ENCODE measurements around the gene GNA12. TPM values are rescaled to one million over a fixed set of nuclear protein-coding genes. Genes with fewer than 3 reads are reported as not detected.

Gene GNA12
- total RNA-seq, 1 donor from 2014 or later, result 67.2 TPM

GRCh38 chr7:2722591-2722990 lies 121.5 kb downstream of the GNA12 start:
- Mint-ChIP-seq H3K36me3 (ENCODE audit: low read depth, unreplicated experiment) (peaks cover 26% of the 10 kb centered on the region), H3K9me3 (ENCODE audit: unreplicated experiment) (peaks cover 1% of the 10 kb centered on the region), H3K4me1 (ENCODE audit: low read depth, unreplicated experiment) (no peaks in the 10 kb centered on the region), H3K27me3 (ENCODE audit: low read depth, unreplicated experiment) (no peaks in the 10 kb centered on the region), H3K4me3 (ENCODE audit: unreplicated experiment) (no peak overlapping the region), H3K27ac (ENCODE audit: unreplicated experiment) (no peak overlapping the region)
- TF ChIP-seq EZH2 (IDR thresholded peaks at IDR 0.05; ENCODE audit: insufficient read depth, low read length), result no peak
- no peak for TF ChIP-seq CTCF (IDR thresholded peaks at IDR 0.05; ENCODE audit: insufficient read depth, low read depth, low read length)
- Histone ChIP-seq H3K4me2 (ENCODE audit: low read length) (no peak overlapping the region), H3K9me3 (ENCODE audit: insufficient read depth, low read depth, low read length) (no peaks in the 10 kb centered on the region), H3K36me3 (ENCODE audit: insufficient read depth, low read length) (peaks cover 14% of the 10 kb centered on the region), H3K27ac (ENCODE audit: low read depth, low read length) (no peak overlapping the region), H3K4me3 (ENCODE audit: insufficient read depth, low read depth, low read length) (no peak overlapping the region), H4K20me1 (ENCODE audit: insufficient read depth, low read length) (peaks cover 16% of the 10 kb centered on the region), H2AFZ (ENCODE audit: low read depth, low read length) (no peak overlapping the region), H3K27me3 (ENCODE audit: insufficient read depth, low read length) (no peaks in the 10 kb centered on the region), H3K4me1 (ENCODE audit: insufficient read depth, low read length) (peaks cover under 1% of the 10 kb centered on the region), H3K9ac (ENCODE audit: low read length) (no peak overlapping the region), H3K79me2 (ENCODE audit: insufficient read depth, low read length) (no peaks in the 10 kb centered on the region)
- no peak for DNase-seq (ENCODE audit: low read depth)
- FAIRE-seq, result no peak

- Mint-ChIP-seq H3K4me3 (ENCODE audit: unreplicated experiment) (no peak overlapping the region), H3K36me3 (ENCODE audit: low read depth, unreplicated experiment) (peaks cover 29% of the 10 kb centered on the region), H3K9me3 (ENCODE audit: unreplicated experiment) (peaks cover 1% of the 10 kb centered on the region), H3K27ac (ENCODE audit: unreplicated experiment) (no peak overlapping the region), H3K4me1 (ENCODE audit: low read depth, unreplicated experiment) (no peaks in the 10 kb centered on the region), H3K27me3 (ENCODE audit: low read depth, unreplicated experiment) (no peaks in the 10 kb centered on the region)
- H3K9me3 ChIP-seq (ENCODE audit: insufficient read depth, low read depth, low read length), result no peaks in the 10 kb centered on the region
- H3K4me1 ChIP-seq (ENCODE audit: insufficient read depth, low read length), result peaks cover 7% of the 10 kb centered on the region
- no peaks in the 10 kb centered on the region for H3K27me3 ChIP-seq (ENCODE audit: insufficient read depth, low read length)
- no peak for FAIRE-seq
- no peak for DNase-seq (ENCODE audit: low read depth)
- H3K4me2 ChIP-seq (ENCODE audit: low read length), result no peak overlapping the region
- peaks cover 14% of the 10 kb centered on the region for H3K36me3 ChIP-seq (ENCODE audit: insufficient read depth, low read length)
- no peaks in the 10 kb centered on the region for H3K79me2 ChIP-seq (ENCODE audit: insufficient read depth, low read length)
- no peak overlapping the region for H3K27ac ChIP-seq (ENCODE audit: low read depth, low read length)
- no peak overlapping the region for H3K9ac ChIP-seq (ENCODE audit: low read length)
- no peak for TF ChIP-seq EZH2 (IDR thresholded peaks at IDR 0.05; ENCODE audit: insufficient read depth, low read length)
- no peak for TF ChIP-seq CTCF (IDR thresholded peaks at IDR 0.05; ENCODE audit: insufficient read depth, low read depth, low read length)
- H3K4me3 ChIP-seq (ENCODE audit: insufficient read depth, low read depth, low read length), result no peak overlapping the region
- H2AFZ ChIP-seq (ENCODE audit: low read depth, low read length), result no peak overlapping the region
- peaks cover 16% of the 10 kb centered on the region for H4K20me1 ChIP-seq (ENCODE audit: insufficient read depth, low read length)
These were observed 122.3 kb downstream of the GNA12 start for GRCh38 chr7:2721842-2722241.

- H3K79me2 ChIP-seq (ENCODE audit: insufficient read depth, low read length), result no peaks in the 10 kb centered on the region
- Mint-ChIP-seq H3K36me3 (ENCODE audit: low read depth, unreplicated experiment) (peaks cover 30% of the 10 kb centered on the region), H3K27me3 (ENCODE audit: low read depth, unreplicated experiment) (no peaks in the 10 kb centered on the region), H3K4me3 (ENCODE audit: unreplicated experiment) (no peak overlapping the region), H3K9me3 (ENCODE audit: unreplicated experiment) (peaks cover 1% of the 10 kb centered on the region), H3K27ac (ENCODE audit: unreplicated experiment) (peak overlapping the region; percentile 26), H3K4me1 (ENCODE audit: low read depth, unreplicated experiment) (peaks cover 12% of the 10 kb centered on the region)
- peaks cover 4% of the 10 kb centered on the region for H3K36me3 ChIP-seq (ENCODE audit: insufficient read depth, low read length)
- no peaks in the 10 kb centered on the region for H3K9me3 ChIP-seq (ENCODE audit: insufficient read depth, low read depth, low read length)
- no peak overlapping the region for H2AFZ ChIP-seq (ENCODE audit: low read depth, low read length)
- H3K27ac ChIP-seq (ENCODE audit: low read depth, low read length), result no peak overlapping the region
- TF ChIP-seq EZH2 (IDR thresholded peaks at IDR 0.05; ENCODE audit: insufficient read depth, low read length) (no peak), CTCF (IDR thresholded peaks at IDR 0.05; ENCODE audit: insufficient read depth, low read depth, low read length) (no peak)
- H3K4me1 ChIP-seq (ENCODE audit: insufficient read depth, low read length), result peaks cover 14% of the 10 kb centered on the region
- H3K27me3 ChIP-seq (ENCODE audit: insufficient read depth, low read length), result no peaks in the 10 kb centered on the region
- H3K4me2 ChIP-seq (ENCODE audit: low read length), result no peak overlapping the region
- no peak overlapping the region for H3K9ac ChIP-seq (ENCODE audit: low read length)
- H3K4me3 ChIP-seq (ENCODE audit: insufficient read depth, low read depth, low read length), result no peak overlapping the region
- FAIRE-seq, result no peak
- H4K20me1 ChIP-seq (ENCODE audit: insufficient read depth, low read length), result peaks cover 11% of the 10 kb centered on the region
- no peak for DNase-seq (ENCODE audit: low read depth)
These were observed 124.1 kb downstream of the GNA12 start for GRCh38 chr7:2720024-2720423.
